Measurements from ENCODE around the gene DNAH10. TPM values are rescaled to one million over a fixed set of nuclear protein-coding genes. Genes with fewer than 3 reads are reported as not detected.

DNAH10 gene
- total and polyA plus RNA-seq, 2 of the 13 experiments (the other 11 are each of a cell fraction or from before 2014, with no cell fraction given): 0.01 to 0.02 TPM

DNA sequence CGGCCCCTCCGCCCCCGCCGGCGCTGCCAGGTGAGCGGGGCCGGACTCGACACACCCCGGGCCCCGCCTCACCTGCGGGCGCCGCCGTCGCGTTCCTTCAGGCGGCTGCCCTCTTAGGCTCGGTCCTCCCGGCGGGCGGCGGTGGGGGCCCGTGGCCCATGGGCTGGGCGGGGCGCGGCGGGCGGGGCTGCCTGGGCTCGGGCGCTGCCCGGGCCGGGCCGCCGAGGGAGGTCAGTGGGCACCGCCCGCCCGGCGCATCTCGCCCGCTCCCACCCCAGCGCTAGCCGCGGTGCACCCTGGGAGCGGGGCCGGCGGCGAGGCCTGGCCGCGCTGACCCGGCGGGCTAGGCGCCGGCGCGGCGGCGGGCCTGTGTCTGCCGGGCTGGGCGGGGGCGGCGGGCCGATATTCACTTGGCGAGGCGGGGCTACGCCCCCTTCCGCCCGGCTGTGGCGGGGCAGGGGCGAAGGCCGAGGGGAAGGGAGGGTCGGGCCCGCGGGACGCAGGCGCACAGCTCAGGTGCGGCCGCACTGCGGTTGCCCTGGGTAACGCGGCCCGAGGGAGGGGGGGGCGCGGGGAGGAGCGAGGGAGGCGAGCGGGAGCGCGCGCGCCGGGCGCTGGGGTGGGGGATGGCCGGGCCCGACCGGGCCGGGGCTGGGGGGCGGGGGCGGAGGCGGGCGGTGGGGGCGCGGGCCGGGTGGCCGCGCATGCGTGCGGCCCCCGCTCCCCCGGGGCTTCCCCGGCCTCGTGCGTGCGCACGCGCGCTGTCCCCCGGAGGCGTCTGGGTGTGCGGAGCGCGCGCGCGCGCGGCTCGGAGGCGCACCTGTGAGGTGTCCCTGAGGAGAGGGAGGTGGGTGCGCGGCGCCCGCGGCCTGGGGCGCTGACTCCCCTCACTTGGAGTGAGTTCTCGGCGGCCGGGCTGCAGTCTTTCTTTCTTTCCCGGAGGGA is 210.6 kb downstream of the DNAH10 start, which contains the start of the genes CCDC92 and ZNF664 (continued):
- no peak for TF ChIP-seq HDAC6 (IDR thresholded peaks at IDR 0.05; ENCODE audit: low read depth, low read length)
- peak; percentile 50 for TF ChIP-seq SAP130 (CRISPR knock-in tag; IDR thresholded peaks at IDR 0.05; ENCODE audit: low read depth)
- TF ChIP-seq ZNF282 (IDR thresholded peaks at IDR 0.05; ENCODE audit: partially characterized antibody): no peak
- TF ChIP-seq SSRP1 (CRISPR knock-in tag; IDR thresholded peaks at IDR 0.05): no peak
- TF ChIP-seq ZFP1 (CRISPR knock-in tag; IDR thresholded peaks at IDR 0.05): no peak
- no peak for TF ChIP-seq NKX3-1 (CRISPR knock-in tag; IDR thresholded peaks at IDR 0.05)
- TF ChIP-seq, protein P1, sequence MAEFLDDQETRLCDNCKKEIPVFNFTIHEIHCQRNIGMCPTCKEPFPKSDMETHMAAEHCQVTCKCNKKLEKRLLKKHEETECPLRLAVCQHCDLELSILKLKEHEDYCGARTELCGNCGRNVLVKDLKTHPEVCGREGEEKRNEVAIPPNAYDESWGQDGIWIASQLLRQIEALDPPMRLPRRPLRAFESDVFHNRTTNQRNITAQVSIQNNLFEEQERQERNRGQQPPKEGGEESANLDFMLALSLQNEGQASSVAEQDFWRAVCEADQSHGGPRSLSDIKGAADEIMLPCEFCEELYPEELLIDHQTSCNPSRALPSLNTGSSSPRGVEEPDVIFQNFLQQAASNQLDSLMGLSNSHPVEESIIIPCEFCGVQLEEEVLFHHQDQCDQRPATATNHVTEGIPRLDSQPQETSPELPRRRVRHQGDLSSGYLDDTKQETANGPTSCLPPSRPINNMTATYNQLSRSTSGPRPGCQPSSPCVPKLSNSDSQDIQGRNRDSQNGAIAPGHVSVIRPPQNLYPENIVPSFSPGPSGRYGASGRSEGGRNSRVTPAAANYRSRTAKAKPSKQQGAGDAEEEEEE (CRISPR knock-in tag; IDR thresholded peaks at IDR 0.05; ENCODE audit: borderline replicate concordance): no peak
- TF ChIP-seq SKI (IDR thresholded peaks at IDR 0.05; ENCODE audit: partially characterized antibody): peak; percentile 99
- TF ChIP-seq ZFY (CRISPR knock-in tag; IDR thresholded peaks at IDR 0.05): peak; percentile 76
- TF ChIP-seq NFIB (CRISPR knock-in tag; IDR thresholded peaks at IDR 0.05; ENCODE audit: borderline replicate concordance): no peak
- TF ChIP-seq, protein P2, sequence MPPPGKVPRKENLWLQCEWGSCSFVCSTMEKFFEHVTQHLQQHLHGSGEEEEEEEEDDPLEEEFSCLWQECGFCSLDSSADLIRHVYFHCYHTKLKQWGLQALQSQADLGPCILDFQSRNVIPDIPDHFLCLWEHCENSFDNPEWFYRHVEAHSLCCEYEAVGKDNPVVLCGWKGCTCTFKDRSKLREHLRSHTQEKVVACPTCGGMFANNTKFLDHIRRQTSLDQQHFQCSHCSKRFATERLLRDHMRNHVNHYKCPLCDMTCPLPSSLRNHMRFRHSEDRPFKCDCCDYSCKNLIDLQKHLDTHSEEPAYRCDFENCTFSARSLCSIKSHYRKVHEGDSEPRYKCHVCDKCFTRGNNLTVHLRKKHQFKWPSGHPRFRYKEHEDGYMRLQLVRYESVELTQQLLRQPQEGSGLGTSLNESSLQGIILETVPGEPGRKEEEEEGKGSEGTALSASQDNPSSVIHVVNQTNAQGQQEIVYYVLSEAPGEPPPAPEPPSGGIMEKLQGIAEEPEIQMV (CRISPR knock-in tag; IDR thresholded peaks at IDR 0.05; ENCODE audit: low read depth): no peak
- no peak for TF ChIP-seq ZC3H13 (CRISPR knock-in tag; IDR thresholded peaks at IDR 0.05)
- peak; percentile 72 to 85 for TF ChIP-seq POLR2A (IDR thresholded peaks at IDR 0.05; ENCODE audit: insufficient read depth in 1 of 2, low read depth in 2 of 2, low read length in 2 of 2)
- no peak; the same call in 1 of the 2 replicates for TF ChIP-seq CBFB (CRISPR knock-in tag; IDR thresholded peaks at IDR 0.05)
- peak; percentile 30; the same call in 1 of the 2 replicates for TF ChIP-seq THAP11 (CRISPR knock-in tag; IDR thresholded peaks at IDR 0.05)
- TF ChIP-seq ZNF878 (CRISPR knock-in tag; IDR thresholded peaks at IDR 0.05): no peak
- TF ChIP-seq NR2F6 (IDR thresholded peaks at IDR 0.05): no peak
- no peak for TF ChIP-seq NR2F6 (CRISPR knock-in tag; IDR thresholded peaks at IDR 0.05)
- TF ChIP-seq, protein P3, sequence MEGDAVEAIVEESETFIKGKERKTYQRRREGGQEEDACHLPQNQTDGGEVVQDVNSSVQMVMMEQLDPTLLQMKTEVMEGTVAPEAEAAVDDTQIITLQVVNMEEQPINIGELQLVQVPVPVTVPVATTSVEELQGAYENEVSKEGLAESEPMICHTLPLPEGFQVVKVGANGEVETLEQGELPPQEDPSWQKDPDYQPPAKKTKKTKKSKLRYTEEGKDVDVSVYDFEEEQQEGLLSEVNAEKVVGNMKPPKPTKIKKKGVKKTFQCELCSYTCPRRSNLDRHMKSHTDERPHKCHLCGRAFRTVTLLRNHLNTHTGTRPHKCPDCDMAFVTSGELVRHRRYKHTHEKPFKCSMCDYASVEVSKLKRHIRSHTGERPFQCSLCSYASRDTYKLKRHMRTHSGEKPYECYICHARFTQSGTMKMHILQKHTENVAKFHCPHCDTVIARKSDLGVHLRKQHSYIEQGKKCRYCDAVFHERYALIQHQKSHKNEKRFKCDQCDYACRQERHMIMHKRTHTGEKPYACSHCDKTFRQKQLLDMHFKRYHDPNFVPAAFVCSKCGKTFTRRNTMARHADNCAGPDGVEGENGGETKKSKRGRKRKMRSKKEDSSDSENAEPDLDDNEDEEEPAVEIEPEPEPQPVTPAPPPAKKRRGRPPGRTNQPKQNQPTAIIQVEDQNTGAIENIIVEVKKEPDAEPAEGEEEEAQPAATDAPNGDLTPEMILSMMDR (CRISPR knock-in tag; IDR thresholded peaks at IDR 0.05): peak; percentile 67
- TF ChIP-seq, protein P4, sequence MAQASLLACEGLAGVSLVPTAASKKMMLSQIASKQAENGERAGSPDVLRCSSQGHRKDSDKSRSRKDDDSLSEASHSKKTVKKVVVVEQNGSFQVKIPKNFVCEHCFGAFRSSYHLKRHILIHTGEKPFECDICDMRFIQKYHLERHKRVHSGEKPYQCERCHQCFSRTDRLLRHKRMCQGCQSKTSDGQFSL (CRISPR knock-in tag; IDR thresholded peaks at IDR 0.05): peak; percentile 59; the same call in 1 of the 2 replicates
- TF ChIP-seq MBNL3 (CRISPR knock-in tag; conservative IDR thresholded peaks at IDR 0.05): no peak
- TF ChIP-seq RFX3 (CRISPR knock-in tag; IDR thresholded peaks at IDR 0.05): peak; percentile 81
- TF ChIP-seq SNRNP70 (IDR thresholded peaks at IDR 0.05; ENCODE audit: low read depth, low read length): no peak
- peak; percentile 74 for TF ChIP-seq RFX1 (IDR thresholded peaks at IDR 0.05)
- TF ChIP-seq, protein P5, sequence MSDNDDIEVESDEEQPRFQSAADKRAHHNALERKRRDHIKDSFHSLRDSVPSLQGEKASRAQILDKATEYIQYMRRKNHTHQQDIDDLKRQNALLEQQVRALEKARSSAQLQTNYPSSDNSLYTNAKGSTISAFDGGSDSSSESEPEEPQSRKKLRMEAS (IDR thresholded peaks at IDR 0.05): peak; percentile 57; the same call in 1 of the 2 replicates
